Mononuclear cell (primary cell): Measurements from ENCODE around the gene MLIP. TPM values are rescaled to one million over a fixed set of nuclear protein-coding genes. Genes with fewer than 3 reads are reported as not detected.

Experiments
- H3K27me3 ChIP-seq: 2 replicates; pipeline ENCODE4 v1.6.0; 2011; ENCODE audit warnings: low read length, control low read depth; ENCODE audit not compliant: insufficient read depth
- H3K4me1 ChIP-seq: 2 replicates; pipeline ENCODE4 v1.5.1; 2011; ENCODE audit warnings: mild to moderate bottlenecking, low read length, control low read depth; ENCODE audit not compliant: insufficient read depth
- H3K4me3 ChIP-seq: 2 replicates; pipeline ENCODE4 v1.5.1; 2011; ENCODE audit warnings: mild to moderate bottlenecking, low read length, moderate library complexity
- H3K9me3 ChIP-seq: 2 replicates; pipeline ENCODE4 v1.5.1; 2011; ENCODE audit warnings: low read depth, mild to moderate bottlenecking, control low read depth, low read length
- total RNA-seq: library from RNA; depleted of rRNA; stranded (reverse); fragments of >200 nt; gene quantifications from one replicate; pipeline ENCODE4 v1.2.3, GENCODE V29; 2012

The MLIP gene
- total RNA-seq, 1 donor: not detected

DNA sequence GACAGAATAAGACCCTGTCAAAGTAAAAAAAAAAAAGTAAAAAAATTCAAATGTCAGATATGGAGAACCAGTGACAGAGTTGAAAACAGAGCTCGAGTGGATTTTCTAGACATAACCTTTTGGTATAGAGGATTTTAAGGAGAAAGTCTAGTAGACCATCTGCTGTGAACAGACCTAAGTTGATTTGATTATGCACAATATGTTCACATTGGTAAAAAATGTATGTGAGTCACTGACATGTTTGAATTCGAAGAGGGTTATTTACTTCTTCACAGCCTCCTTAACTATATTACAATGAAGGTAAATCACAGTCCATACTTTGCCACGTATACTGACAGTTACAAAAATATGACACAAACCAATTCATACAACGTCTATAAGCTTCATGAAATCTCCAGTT is 204.4 kb downstream of the MLIP start:
- Histone ChIP-seq H3K4me1 (no peaks in the 10 kb centered on the region), H3K27me3 (no peaks in the 10 kb centered on the region), H3K9me3 (no peaks in the 10 kb centered on the region), H3K4me3 (no peak overlapping the region)

Other genes with a start within 250 kb of the MLIP start
- not detected for gene TINAG, start 197.0 kb downstream of the MLIP start, total RNA-seq